ENCODE data around the gene TMEM184A. TPM values are rescaled to one million over a fixed set of nuclear protein-coding genes. Genes with fewer than 3 reads are reported as not detected.

Gene TMEM184A
- total RNA-seq, 4 donors from 2014 or later, result 0.19 to 3.1 (median 0.32) TPM; not detected in 1

- peak; percentile 48 for DNase-seq (ENCODE audit: low spot score)
- ATAC-seq (ENCODE audit: low FRiP score), result no peak
- no peak for TF ChIP-seq CTCF (IDR thresholded peaks at IDR 0.05)
These were observed 43.0 kb downstream of the TMEM184A start for GRCh38 chr7:1512781-1513656.

GRCh38 chr7:1511444-1512422 lies 44.3 kb downstream of the TMEM184A start:
- TF ChIP-seq CTCF (IDR thresholded peaks at IDR 0.05), result no peak
- ATAC-seq (ENCODE audit: low FRiP score), result no peak
- no peak for DNase-seq (ENCODE audit: low spot score)

GRCh38 chr7:1510780-1511154 lies 45.2 kb downstream of the TMEM184A start:
- no peak for TF ChIP-seq CTCF (IDR thresholded peaks at IDR 0.05)
- no peak for DNase-seq (ENCODE audit: low spot score)
- no peak for ATAC-seq (ENCODE audit: low FRiP score)

- ATAC-seq (ENCODE audit: low FRiP score) (no peak), DNase-seq (ENCODE audit: low spot score) (no peak)
- TF ChIP-seq CTCF (IDR thresholded peaks at IDR 0.05), result no peak
These were observed 46.8 kb downstream of the TMEM184A start for GRCh38 chr7:1509226-1509625.

GRCh38 chr7:1508277-1508758 lies 47.7 kb downstream of the TMEM184A start:
- no peak for TF ChIP-seq CTCF (IDR thresholded peaks at IDR 0.05)
- ATAC-seq (ENCODE audit: low FRiP score), result no peak
- DNase-seq (ENCODE audit: low spot score), result no peak

GRCh38 chr7:1505731-1506550 lies 50.1 kb downstream of the TMEM184A start:
- no peak for TF ChIP-seq CTCF (IDR thresholded peaks at IDR 0.05)
- DNase-seq (ENCODE audit: low spot score), result no peak
- ATAC-seq (ENCODE audit: low FRiP score), result no peak
